Type B pancreatic cell (in vitro differentiated cells): ENCODE results near the gene PRKN. TPM values are rescaled to one million over a fixed set of nuclear protein-coding genes. Genes with fewer than 3 reads are reported as not detected.

Experiments
- DNase-seq: peaks from one replicate; pipeline ENCODE4 v3.0.0; 2021; ENCODE audit warnings: mixed read lengths; ENCODE audit not compliant: unreplicated experiment; ENCODE audit errors: extremely low spot score
- H3K27ac Mint-ChIP-seq: 2 replicates; pipeline ENCODE4 v1.8.0; 2021; ENCODE audit warnings: mild to moderate bottlenecking, mixed read lengths
- H3K27me3 Mint-ChIP-seq: 2 replicates; pipeline ENCODE4 v1.8.0; 2021; ENCODE audit warnings: mixed read lengths
- H3K36me3 Mint-ChIP-seq: 2 replicates; pipeline ENCODE4 v1.8.0; 2021; ENCODE audit warnings: mixed read lengths
- H3K4me1 Mint-ChIP-seq: one replicate; pipeline ENCODE4 v1.8.0; 2021; ENCODE audit warnings: mixed read lengths; ENCODE audit not compliant: unreplicated experiment
- H3K4me3 Mint-ChIP-seq: 2 replicates; pipeline ENCODE4 v1.8.0; 2021; ENCODE audit warnings: mild to moderate bottlenecking, mixed read lengths
- H3K9me3 Mint-ChIP-seq: 2 replicates; pipeline ENCODE4 v1.8.0; 2021; ENCODE audit warnings: mixed read lengths
- total RNA-seq: library from RNA; stranded (reverse); gene quantifications from 2 replicates; pipeline ENCODE4 v1.2.1, GENCODE V29; 2021; ENCODE audit warnings: low replicate concordance
- TF ChIP-seq, protein P1 (sequence below): fragments of 200-600 bp; sonication (generic); conservative IDR thresholded peaks from 2 replicates; pipeline ENCODE4 v1.5.0; 2021; ENCODE audit warnings: antibody characterized with exemption, mild to moderate bottlenecking

PRKN gene
- total RNA-seq, 1 donor from 2014 or later: 6.2 TPM

DNA sequence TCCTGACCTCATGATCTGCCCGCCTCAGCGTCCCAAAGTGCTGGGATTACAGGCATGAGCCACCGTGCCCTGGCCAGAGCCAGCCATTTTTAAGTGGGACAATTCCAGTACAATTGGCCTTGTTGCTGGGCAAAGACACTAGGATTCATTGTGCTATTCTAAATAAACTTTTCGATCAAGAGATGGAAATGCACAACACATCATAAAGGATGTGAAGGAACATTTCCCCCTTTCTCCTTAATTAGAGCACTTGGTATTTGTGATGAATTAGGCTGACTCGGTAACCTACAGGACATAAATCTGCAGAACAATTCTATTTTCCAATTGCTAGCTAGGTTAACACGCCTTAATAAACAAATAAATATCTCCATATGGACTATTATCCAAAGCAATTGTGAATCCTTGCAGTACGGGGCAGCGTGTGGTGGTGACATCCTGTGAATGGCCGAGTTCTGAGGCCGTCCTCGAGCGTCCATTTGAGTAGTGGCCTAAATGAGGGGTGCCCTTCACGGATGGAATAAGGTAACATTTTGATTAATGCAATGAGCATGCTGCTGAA is 1047.5 kb downstream of the PRKN start:
- Mint-ChIP-seq H3K36me3 (no peaks in the 10 kb centered on the region), H3K9me3 (no peaks in the 10 kb centered on the region), H3K27ac (no peak overlapping the region), H3K4me3 (no peak overlapping the region), H3K4me1 (no peaks in the 10 kb centered on the region), H3K27me3 (no peaks in the 10 kb centered on the region)
- no peak for DNase-seq
- TF ChIP-seq, protein P1, sequence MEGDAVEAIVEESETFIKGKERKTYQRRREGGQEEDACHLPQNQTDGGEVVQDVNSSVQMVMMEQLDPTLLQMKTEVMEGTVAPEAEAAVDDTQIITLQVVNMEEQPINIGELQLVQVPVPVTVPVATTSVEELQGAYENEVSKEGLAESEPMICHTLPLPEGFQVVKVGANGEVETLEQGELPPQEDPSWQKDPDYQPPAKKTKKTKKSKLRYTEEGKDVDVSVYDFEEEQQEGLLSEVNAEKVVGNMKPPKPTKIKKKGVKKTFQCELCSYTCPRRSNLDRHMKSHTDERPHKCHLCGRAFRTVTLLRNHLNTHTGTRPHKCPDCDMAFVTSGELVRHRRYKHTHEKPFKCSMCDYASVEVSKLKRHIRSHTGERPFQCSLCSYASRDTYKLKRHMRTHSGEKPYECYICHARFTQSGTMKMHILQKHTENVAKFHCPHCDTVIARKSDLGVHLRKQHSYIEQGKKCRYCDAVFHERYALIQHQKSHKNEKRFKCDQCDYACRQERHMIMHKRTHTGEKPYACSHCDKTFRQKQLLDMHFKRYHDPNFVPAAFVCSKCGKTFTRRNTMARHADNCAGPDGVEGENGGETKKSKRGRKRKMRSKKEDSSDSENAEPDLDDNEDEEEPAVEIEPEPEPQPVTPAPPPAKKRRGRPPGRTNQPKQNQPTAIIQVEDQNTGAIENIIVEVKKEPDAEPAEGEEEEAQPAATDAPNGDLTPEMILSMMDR: no peak

DNA sequence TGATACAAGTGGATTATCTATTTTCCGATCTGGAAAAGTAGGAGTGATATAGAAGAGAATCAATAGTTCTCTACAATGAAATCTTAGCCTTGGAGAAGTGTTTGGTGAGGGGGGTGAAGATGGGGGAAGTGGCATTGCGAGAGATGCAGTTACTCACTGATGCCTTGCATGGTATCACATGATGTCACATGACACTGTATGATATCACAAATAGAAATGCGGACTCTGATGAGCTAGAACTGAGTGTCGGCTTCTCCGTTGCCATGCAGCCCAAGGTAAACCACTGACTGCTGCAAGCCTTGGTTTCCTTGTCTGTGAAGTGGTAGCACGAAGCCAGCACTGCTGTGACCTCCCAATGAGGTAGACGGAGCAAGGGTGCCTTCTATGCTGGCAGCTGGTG is 1050.4 kb downstream of the PRKN start:
- TF ChIP-seq, protein P1: no peak
- no peak overlapping the region for H3K4me3 Mint-ChIP-seq
- H3K27me3 Mint-ChIP-seq: no peaks in the 10 kb centered on the region
- no peaks in the 10 kb centered on the region for H3K36me3 Mint-ChIP-seq
- no peaks in the 10 kb centered on the region for H3K4me1 Mint-ChIP-seq
- no peak overlapping the region for H3K27ac Mint-ChIP-seq
- H3K9me3 Mint-ChIP-seq: no peaks in the 10 kb centered on the region
- no peak for DNase-seq

DNA sequence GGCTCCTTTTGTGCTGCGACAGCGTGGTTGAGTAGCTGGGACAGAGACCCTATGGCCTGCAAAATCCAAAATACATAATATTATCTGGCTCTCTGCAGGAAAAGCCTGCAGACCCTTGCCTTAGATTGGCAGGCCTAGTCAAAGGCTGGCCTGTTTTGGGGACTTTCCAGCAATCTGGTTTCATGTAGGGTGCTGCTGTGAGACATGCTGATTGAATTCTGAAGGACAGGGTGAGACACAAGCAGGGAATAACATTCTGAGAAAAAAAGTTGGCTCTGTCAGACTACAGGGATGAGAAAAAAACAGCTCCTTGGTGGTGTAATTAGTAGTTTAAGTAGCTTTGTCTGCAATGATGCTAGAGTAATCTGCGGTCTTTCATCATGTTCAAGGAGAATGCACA is 1051.0 kb downstream of the PRKN start:
- no peak for DNase-seq
- H3K4me3 Mint-ChIP-seq: no peak overlapping the region
- H3K9me3 Mint-ChIP-seq: no peaks in the 10 kb centered on the region
- TF ChIP-seq, protein P1: no peak
- H3K4me1 Mint-ChIP-seq: no peaks in the 10 kb centered on the region
- no peak overlapping the region for H3K27ac Mint-ChIP-seq
- no peaks in the 10 kb centered on the region for H3K27me3 Mint-ChIP-seq
- H3K36me3 Mint-ChIP-seq: no peaks in the 10 kb centered on the region

DNA sequence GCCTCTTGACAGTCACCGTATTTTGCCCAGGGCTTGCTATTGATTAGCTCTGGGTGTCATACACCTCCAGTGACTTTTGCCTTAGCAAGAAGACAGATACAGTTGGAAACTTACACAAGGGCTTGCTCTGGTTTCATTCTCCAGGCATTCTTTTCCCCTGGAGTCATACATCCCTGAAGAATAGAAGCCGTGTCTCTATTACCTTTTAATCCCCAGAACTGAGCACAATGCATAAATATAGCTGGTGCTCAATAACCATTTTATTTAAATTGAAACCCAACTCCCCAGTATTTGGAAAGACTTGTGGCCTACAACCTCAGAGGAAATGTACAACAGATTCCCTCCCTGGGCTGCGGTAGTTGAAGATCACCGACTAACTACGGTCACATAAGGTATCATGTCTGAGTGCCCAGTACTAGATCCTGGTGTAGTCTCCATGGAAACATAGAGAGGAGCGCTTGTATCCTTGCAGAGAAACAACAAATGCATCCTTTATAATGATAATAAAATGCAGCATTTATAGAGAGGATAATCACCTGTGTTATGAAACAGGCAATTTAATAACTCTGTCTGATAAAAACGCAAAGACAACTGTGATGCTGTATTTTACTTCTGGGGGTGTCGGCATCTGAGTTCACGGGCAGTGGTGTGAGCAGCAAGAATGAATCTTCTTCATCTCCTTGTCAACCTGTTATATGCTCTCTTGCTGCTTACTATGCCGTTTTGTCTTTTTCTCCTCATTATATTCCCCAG is 1052.5 kb downstream of the PRKN start:
- no peak overlapping the region for H3K27ac Mint-ChIP-seq
- H3K4me3 Mint-ChIP-seq: no peak overlapping the region
- no peaks in the 10 kb centered on the region for H3K27me3 Mint-ChIP-seq

DNA sequence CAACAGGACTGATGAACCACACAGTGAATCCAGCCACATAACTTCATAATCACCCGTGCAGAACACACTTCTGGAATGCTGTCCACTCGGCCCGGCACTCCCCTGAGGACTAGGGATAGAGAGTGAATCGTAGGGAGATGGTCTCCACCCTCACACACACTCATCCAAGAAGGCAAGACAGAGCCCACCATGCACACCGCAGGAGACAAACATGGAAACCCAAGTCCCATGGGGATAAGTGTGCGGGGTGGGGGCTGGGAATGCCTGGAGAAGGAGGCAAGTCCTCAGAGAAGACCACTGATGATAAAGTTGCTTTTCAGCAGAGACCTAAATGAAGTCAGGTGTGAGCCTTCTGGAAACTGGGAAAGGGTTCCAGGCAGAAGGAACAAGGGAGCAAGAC is 1054.5 kb downstream of the PRKN start:
- TF ChIP-seq, protein P1: no peak
- H3K9me3 Mint-ChIP-seq: no peaks in the 10 kb centered on the region
- no peaks in the 10 kb centered on the region for H3K27me3 Mint-ChIP-seq
- H3K4me1 Mint-ChIP-seq: no peaks in the 10 kb centered on the region
- no peak overlapping the region for H3K27ac Mint-ChIP-seq
- no peak for DNase-seq
- no peaks in the 10 kb centered on the region for H3K36me3 Mint-ChIP-seq
- no peak overlapping the region for H3K4me3 Mint-ChIP-seq

More for the DNA sequence above, 1052.5 kb downstream of the PRKN start:
- DNase-seq: no peak
- TF ChIP-seq, protein P1: no peak
- Mint-ChIP-seq H3K4me1 (no peaks in the 10 kb centered on the region), H3K9me3 (no peaks in the 10 kb centered on the region), H3K36me3 (no peaks in the 10 kb centered on the region)
